ENCODE measurements around the gene RUNDC1. TPM values are rescaled to one million over a fixed set of nuclear protein-coding genes. Genes with fewer than 3 reads are reported as not detected.

Gene RUNDC1
- total and polyA plus RNA-seq, 2 of the 8 experiments (the other 6 are each of a cell fraction or from before 2014, with no cell fraction given), result 7.9 to 11.9 TPM

GRCh38 chr17:43027091-43028032, 47.0 kb downstream of the RUNDC1 start:
- no peaks in the 10 kb centered on the region for H3K9me3 ChIP-seq (ENCODE audit: insufficient read depth in 2 of 2, low read depth in 1 of 2, low read length in 1 of 2)
- peaks cover 3% of the 10 kb centered on the region; the same call in 1 of the 2 replicates for H3K23me2 ChIP-seq (ENCODE audit: low read depth, low read length)
- peak overlapping the region; percentile 73 for H3K4ac ChIP-seq (replicated peaks; ENCODE audit: insufficient read length, low read depth, low read length)
- no peak overlapping the region for H3K56ac ChIP-seq (replicated peaks; ENCODE audit: insufficient read length, low read depth, low read length)
- H3K4me3 ChIP-seq (ENCODE audit: extremely low read depth in 1 of 4, insufficient read depth in 2 of 4, low read depth in 3 of 4, low read length in 4 of 4), result peak overlapping the region in 2 of 4 experiments; percentile 1 to 41; a peak in 3 of 8 replicates
- no peak overlapping the region for H3K27ac ChIP-seq (ENCODE audit: low read depth, low read length)
- no peaks in the 10 kb centered on the region; the same call in 1 of the 2 replicates for H3K79me1 ChIP-seq (ENCODE audit: low read depth, low read length)
- H4K91ac ChIP-seq (replicated peaks; ENCODE audit: insufficient read length, low read length), result peak overlapping the region; percentile 92
- ChIA-PET POLR2A (ENCODE audit: partially characterized antibody) (interaction anchor here (0.8 to 10.8 kb wide), 5 partner anchors 12 to 288 kb away, joined by 3 to 61 read pairs (median 3); no protein-coding TSS in a partner anchor), CTCF (ENCODE audit: partially characterized antibody) (interaction anchor here (0.5 to 1.6 kb wide), 4 partner anchors 13 to 282 kb away, joined by 3 to 5 read pairs (median 3); no protein-coding TSS in a partner anchor)
- H2BK15ac ChIP-seq (ENCODE audit: low read length), result no peak overlapping the region; the same call in 1 of the 2 replicates
- H4K8ac ChIP-seq (ENCODE audit: extremely low read depth, insufficient read depth, low read length), result no peak overlapping the region
- H3K4me1 ChIP-seq (replicated peaks in 1 of 4; ENCODE audit: control insufficient read depth in 3 of 4, insufficient read depth in 4 of 4, low read length in 3 of 4), result peaks cover 15 to 22% (median 17%) of the 10 kb centered on the region in 4 experiments
- H3K9ac ChIP-seq (replicated peaks in 1 of 4; ENCODE audit: extremely low read depth in 1 of 4, low read depth in 3 of 4, low read length in 3 of 4), result no peak overlapping the region; a peak in 2 of 7 replicates
- peak overlapping the region; percentile 99 for H2BK20ac ChIP-seq (ENCODE audit: low read length)
- H4K5ac ChIP-seq (ENCODE audit: insufficient read length, low read depth, low read length), result peak overlapping the region; percentile 65
- peak overlapping the region; percentile 69 for H2BK120ac ChIP-seq (replicated peaks; ENCODE audit: low read depth, low read length)
- H2AFZ ChIP-seq (ENCODE audit: low read length), result no peak overlapping the region
- H3K4me2 ChIP-seq (ENCODE audit: insufficient read depth in 1 of 2, low read depth in 2 of 2, low read length in 2 of 2), result peak overlapping the region; percentile 64 to 69
- DNase-seq (ENCODE audit: low read depth in 1 of 2, low spot score in 2 of 2), result no peak
- WGBS, 2 experiments (ENCODE audit: extremely low coverage in 1 of 2, insufficient coverage in 1 of 2, insufficient read length in 1 of 2, insufficient replicate concordance in 2 of 2, low coverage in 1 of 2, low lambda C conversion rate in 2 of 2, missing lambda C conversion rate in 1 of 2), result 68% methylated on average over 7 of the region's 9 CpGs; no CpG with 5 or more reads in 1 of the 2 experiments
- H3K36me3 ChIP-seq (ENCODE audit: control insufficient read depth in 2 of 4, insufficient read depth in 4 of 4, low read length in 3 of 4), result peaks cover 0 to 22% (median 4%) of the 10 kb centered on the region in 4 experiments; a peak in 2 of 8 replicates
- peak overlapping the region; percentile 78 for H2AK5ac ChIP-seq (ENCODE audit: low read depth, low read length)
- no peaks in the 10 kb centered on the region for H4K20me1 ChIP-seq (replicated peaks in 1 of 2; ENCODE audit: control insufficient read depth in 1 of 2, insufficient read depth in 2 of 2, low read length in 2 of 2)
- peaks cover 0 to 6% of the 10 kb centered on the region in 2 experiments; a peak in 2 of 4 replicates for H3K79me2 ChIP-seq (ENCODE audit: control insufficient read depth in 1 of 2, insufficient read depth in 2 of 2, low read length in 2 of 2)
- H3K18ac ChIP-seq (ENCODE audit: extremely low read depth, low read length), result peak overlapping the region; percentile 96
- no peak for FAIRE-seq
- H2BK5ac ChIP-seq (ENCODE audit: low read depth, low read length), result peak overlapping the region; percentile 94
- H2BK12ac ChIP-seq (ENCODE audit: low read depth, low read length), result peak overlapping the region; percentile 92
- H3K23ac ChIP-seq (ENCODE audit: insufficient read length), result no peak overlapping the region
- no peaks in the 10 kb centered on the region for H3K27me3 ChIP-seq (replicated peaks in 1 of 4; ENCODE audit: control insufficient read depth in 3 of 4, extremely low read depth in 1 of 4, insufficient read depth in 3 of 4, low read length in 3 of 4)
- H3K14ac ChIP-seq (ENCODE audit: insufficient read length), result no peak overlapping the region
- TF ChIP-seq TCF12 (IDR thresholded peaks at IDR 0.05; ENCODE audit: low read depth, low read length) (no peak), YY1 (IDR thresholded peaks at IDR 0.05; ENCODE audit: low read depth, low read length) (no peak), NANOG (IDR thresholded peaks at IDR 0.05; ENCODE audit: insufficient read depth, low read depth, low read length, poor library complexity, severe bottlenecking) (no peak)
